ENCODE data around the gene ARL13A.
"Not testable (repeated sequence)": the region's sequence is repeated elsewhere in the genome, so short reads cannot be mapped to it uniquely, and the experiment has no call there.

The ARL13A gene

DNA sequence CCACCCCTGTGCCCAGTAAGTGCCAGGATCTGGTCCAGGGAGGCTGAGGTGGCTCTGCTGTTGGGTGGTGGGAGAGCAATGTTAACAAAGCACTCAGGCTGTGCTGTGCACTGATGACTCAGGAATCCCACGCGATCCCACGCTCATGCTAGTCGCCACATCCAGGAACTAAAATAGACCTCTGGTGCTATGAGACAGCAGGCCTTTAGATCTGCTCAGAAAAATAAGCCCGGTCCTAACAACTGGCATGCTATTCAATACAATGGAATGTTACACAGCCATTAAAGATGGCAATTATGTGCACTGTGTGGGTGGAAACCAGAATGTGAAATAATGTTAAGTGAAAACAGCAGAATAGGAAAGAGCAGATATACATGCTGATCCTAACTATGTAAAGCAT, 26.0 kb downstream of the ARL13A start:
- no peak overlapping the region for H3K9ac ChIP-seq (ENCODE audit: low read length)
- H3K36me3 ChIP-seq (ENCODE audit: control insufficient read depth, insufficient read depth, low read length): no peaks in the 10 kb centered on the region
- H3K4me3 ChIP-seq (ENCODE audit: low read length): no peak overlapping the region
- no peaks in the 10 kb centered on the region for H3K4me1 ChIP-seq (ENCODE audit: control insufficient read depth, insufficient read depth, low read length)
- no peaks in the 10 kb centered on the region for H3K27me3 ChIP-seq (ENCODE audit: control insufficient read depth, insufficient read depth, low read length)
- no peaks in the 10 kb centered on the region for H3K9me3 ChIP-seq (ENCODE audit: control insufficient read depth, low read length)

DNA sequence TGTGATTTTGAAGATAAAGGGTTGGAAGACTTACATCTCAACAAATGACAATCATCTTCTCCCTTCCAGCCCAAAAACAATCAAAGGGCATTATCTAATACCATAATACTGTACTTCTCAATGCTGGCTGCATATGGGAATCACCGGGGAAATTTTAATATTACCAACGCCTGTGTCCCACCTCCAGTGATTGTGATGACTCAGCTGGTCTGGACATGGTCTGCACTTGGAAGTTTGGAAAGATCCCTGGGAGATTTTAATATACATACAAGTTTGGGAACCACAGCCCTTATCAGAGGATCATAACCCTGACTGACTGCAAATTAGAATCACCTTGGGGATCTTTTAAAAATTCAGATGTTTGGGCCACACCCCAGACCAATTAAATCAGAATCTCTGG, 29.9 kb downstream of the ARL13A start:
- H3K27me3 ChIP-seq (ENCODE audit: control insufficient read depth, insufficient read depth, low read length): no peaks in the 10 kb centered on the region
- peaks cover 4% of the 10 kb centered on the region for H3K36me3 ChIP-seq (ENCODE audit: control insufficient read depth, insufficient read depth, low read length)
- H3K9me3 ChIP-seq (ENCODE audit: control insufficient read depth, low read length): no peaks in the 10 kb centered on the region
- H3K4me3 ChIP-seq (ENCODE audit: low read length): no peak overlapping the region
- no peaks in the 10 kb centered on the region for H3K4me1 ChIP-seq (ENCODE audit: control insufficient read depth, insufficient read depth, low read length)
- no peak overlapping the region for H3K9ac ChIP-seq (ENCODE audit: low read length)

DNA sequence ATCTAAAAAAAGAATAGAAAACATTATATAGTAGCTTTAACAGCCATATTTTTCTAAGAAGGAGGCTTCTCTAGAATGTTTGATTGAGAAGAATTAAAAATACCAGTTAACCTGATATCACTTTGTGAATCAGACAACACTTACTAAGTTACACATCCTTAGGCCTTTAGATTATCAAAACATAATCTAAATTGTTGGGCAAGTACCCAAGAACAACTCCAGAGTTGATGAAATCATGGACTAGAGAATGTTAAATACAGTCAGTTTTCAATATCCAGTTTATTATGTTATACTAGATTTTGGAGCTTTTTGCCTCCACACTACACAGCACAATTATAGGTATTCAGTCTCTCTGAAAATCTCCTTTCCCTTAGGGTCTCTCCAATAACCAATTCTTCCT, 39.6 kb downstream of the ARL13A start:
- no peaks in the 10 kb centered on the region for H3K9me3 ChIP-seq (ENCODE audit: control insufficient read depth, low read length)
- H3K4me1 ChIP-seq (ENCODE audit: control insufficient read depth, insufficient read depth, low read length): no peaks in the 10 kb centered on the region
- H3K27me3 ChIP-seq (ENCODE audit: control insufficient read depth, insufficient read depth, low read length): no peaks in the 10 kb centered on the region
- no peak overlapping the region for H3K4me3 ChIP-seq (ENCODE audit: low read length)
- H3K36me3 ChIP-seq (ENCODE audit: control insufficient read depth, insufficient read depth, low read length): no peaks in the 10 kb centered on the region
- H3K9ac ChIP-seq (ENCODE audit: low read length): no peak overlapping the region

DNA sequence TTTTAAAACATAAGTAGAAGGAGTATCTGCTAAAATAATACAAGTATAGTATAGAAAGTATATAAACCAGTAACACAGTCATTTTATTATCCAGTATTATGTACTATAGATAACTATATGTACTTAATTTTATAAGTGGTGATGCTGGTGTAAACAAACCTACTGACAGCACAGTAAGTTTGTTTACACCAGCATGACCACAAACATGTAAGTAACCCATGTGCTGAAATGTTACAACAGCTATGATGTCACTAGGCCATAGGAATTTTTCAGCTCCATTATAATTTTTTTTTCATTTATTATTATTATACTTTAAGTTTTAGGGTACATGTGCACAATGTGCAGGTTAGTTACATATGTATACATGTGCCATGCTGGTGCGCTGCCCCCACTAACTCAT, 42.5 kb downstream of the ARL13A start:
- not testable (repeated sequence) for H3K27me3 ChIP-seq (ENCODE audit: control insufficient read depth, insufficient read depth, low read length); H3K36me3 ChIP-seq (ENCODE audit: control insufficient read depth, insufficient read depth, low read length); H3K9ac ChIP-seq (ENCODE audit: low read length); H3K4me1 ChIP-seq (ENCODE audit: control insufficient read depth, insufficient read depth, low read length); H3K9me3 ChIP-seq (ENCODE audit: control insufficient read depth, low read length); H3K4me3 ChIP-seq (ENCODE audit: low read length)

DNA sequence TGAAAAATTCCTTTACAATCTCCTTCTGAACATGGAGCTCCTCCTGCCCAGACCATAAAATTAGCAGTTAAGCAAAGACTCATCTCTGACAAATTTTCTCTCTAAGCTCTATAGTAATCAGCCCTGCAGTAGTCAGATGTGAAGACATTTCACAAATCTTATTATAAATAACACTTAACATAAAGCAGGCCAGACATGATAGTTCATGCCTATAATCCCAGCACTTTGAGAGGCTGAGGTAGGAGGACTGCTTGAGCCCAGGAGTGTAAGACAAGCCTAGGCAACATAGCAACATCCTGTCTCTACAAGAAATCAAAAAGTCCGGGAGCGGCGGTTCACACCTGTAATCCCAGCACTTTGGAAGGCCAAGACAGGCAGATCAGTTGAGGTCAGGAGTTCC, 52.5 kb downstream of the ARL13A start:
- Histone ChIP-seq H3K4me1 (ENCODE audit: control insufficient read depth, insufficient read depth, low read length) (no peaks in the 10 kb centered on the region), H3K36me3 (ENCODE audit: control insufficient read depth, insufficient read depth, low read length) (no peaks in the 10 kb centered on the region), H3K27me3 (ENCODE audit: control insufficient read depth, insufficient read depth, low read length) (no peaks in the 10 kb centered on the region), H3K4me3 (ENCODE audit: low read length) (no peak overlapping the region), H3K9me3 (ENCODE audit: control insufficient read depth, low read length) (no peaks in the 10 kb centered on the region), H3K9ac (ENCODE audit: low read length) (no peak overlapping the region)

DNA sequence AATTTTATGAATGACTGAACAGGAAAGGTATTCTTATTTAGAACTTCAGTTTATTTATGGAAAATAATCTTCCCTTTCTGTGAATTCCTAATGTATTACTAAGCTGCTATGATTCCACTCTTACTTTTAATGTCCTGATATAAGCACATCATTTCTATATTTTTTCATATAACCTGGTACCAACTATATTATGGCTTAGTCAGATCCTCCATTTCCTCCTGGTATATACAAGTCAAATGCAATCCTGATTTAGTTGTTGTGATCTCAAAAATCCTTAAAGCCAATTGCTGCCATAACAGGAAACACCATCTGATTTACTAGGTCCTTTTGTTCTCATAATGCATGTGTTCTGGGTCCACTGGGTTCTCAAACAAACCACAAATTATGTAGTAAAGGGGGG, 55.6 kb downstream of the ARL13A start:
- H3K9ac ChIP-seq (ENCODE audit: low read length): no peak overlapping the region
- H3K4me1 ChIP-seq (ENCODE audit: control insufficient read depth, insufficient read depth, low read length): no peaks in the 10 kb centered on the region
- no peaks in the 10 kb centered on the region for H3K27me3 ChIP-seq (ENCODE audit: control insufficient read depth, insufficient read depth, low read length)
- no peaks in the 10 kb centered on the region for H3K9me3 ChIP-seq (ENCODE audit: control insufficient read depth, low read length)
- H3K36me3 ChIP-seq (ENCODE audit: control insufficient read depth, insufficient read depth, low read length): no peaks in the 10 kb centered on the region
- H3K4me3 ChIP-seq (ENCODE audit: low read length): no peak overlapping the region

DNA sequence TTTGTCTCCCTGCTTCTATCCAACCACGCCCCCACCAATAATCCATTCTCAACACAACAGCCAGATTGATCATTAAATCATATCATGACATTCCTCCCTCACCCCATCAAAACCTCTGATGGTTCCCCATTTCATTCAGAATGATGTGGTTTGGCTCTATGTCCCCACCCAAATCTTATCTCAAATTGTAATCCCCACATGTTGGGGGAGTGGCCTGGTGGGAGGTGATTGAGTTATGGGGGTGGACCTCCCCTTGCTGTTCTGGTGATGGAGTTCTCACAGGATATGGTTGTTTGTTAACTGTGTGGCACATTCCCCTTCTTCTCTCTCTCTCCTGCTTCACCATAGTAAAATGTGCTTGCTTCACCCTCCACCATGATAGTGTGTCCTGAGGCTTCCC, 59.1 kb downstream of the ARL13A start:
- no peak overlapping the region for H3K4me3 ChIP-seq (ENCODE audit: low read length)
- no peaks in the 10 kb centered on the region for H3K4me1 ChIP-seq (ENCODE audit: control insufficient read depth, insufficient read depth, low read length)
- no peaks in the 10 kb centered on the region for H3K9me3 ChIP-seq (ENCODE audit: control insufficient read depth, low read length)
- H3K27me3 ChIP-seq (ENCODE audit: control insufficient read depth, insufficient read depth, low read length): no peaks in the 10 kb centered on the region
- H3K9ac ChIP-seq (ENCODE audit: low read length): no peak overlapping the region
- H3K36me3 ChIP-seq (ENCODE audit: control insufficient read depth, insufficient read depth, low read length): no peaks in the 10 kb centered on the region

DNA sequence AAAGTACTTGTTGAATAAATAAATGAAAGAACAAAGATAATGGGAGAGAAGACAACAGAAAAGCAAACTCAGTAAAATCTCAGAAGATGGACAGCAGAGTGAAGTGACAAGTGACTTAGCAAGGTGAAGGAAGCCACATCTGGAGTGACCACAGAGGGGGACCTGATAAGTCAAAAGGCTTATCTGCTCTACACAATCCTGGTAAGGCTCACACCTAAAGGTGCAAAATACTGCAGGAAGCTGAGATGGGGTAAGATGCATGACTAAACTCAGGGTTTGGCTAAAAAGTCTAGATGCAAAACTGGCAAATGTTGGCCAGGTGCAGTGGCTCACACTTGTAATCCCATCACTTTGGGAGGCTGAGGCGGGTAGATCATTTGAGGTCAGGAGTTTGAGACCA, 60.2 kb downstream of the ARL13A start:
- Histone ChIP-seq H3K9ac (ENCODE audit: low read length) (no peak overlapping the region), H3K27me3 (ENCODE audit: control insufficient read depth, insufficient read depth, low read length) (no peaks in the 10 kb centered on the region), H3K4me3 (ENCODE audit: low read length) (no peak overlapping the region), H3K36me3 (ENCODE audit: control insufficient read depth, insufficient read depth, low read length) (no peaks in the 10 kb centered on the region), H3K4me1 (ENCODE audit: control insufficient read depth, insufficient read depth, low read length) (no peaks in the 10 kb centered on the region), H3K9me3 (ENCODE audit: control insufficient read depth, low read length) (no peaks in the 10 kb centered on the region)

DNA sequence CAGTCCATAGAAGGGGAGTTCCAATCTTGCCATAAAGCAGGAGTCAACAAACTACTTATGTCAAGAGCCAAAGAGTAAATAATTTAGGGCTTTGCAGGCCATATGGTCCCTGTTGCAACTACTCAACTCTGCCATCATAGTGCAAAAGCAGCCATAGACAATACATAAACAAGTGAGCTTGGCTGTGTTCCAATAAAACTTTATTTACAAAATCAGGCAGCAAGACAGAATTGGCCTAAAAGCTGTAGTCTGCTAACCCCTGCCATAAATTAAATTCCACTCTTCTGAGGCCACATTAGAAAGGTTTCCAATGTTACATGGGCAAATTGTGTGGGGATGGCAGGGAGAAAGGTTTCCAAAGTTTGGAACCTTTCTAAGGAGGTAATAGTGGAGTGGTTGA, 67.7 kb downstream of the ARL13A start:
- no peaks in the 10 kb centered on the region for H3K9me3 ChIP-seq (ENCODE audit: control insufficient read depth, low read length)
- no peak overlapping the region for H3K9ac ChIP-seq (ENCODE audit: low read length)
- no peaks in the 10 kb centered on the region for H3K27me3 ChIP-seq (ENCODE audit: control insufficient read depth, insufficient read depth, low read length)
- no peaks in the 10 kb centered on the region for H3K36me3 ChIP-seq (ENCODE audit: control insufficient read depth, insufficient read depth, low read length)
- no peak overlapping the region for H3K4me3 ChIP-seq (ENCODE audit: low read length)
- no peaks in the 10 kb centered on the region for H3K4me1 ChIP-seq (ENCODE audit: control insufficient read depth, insufficient read depth, low read length)

DNA sequence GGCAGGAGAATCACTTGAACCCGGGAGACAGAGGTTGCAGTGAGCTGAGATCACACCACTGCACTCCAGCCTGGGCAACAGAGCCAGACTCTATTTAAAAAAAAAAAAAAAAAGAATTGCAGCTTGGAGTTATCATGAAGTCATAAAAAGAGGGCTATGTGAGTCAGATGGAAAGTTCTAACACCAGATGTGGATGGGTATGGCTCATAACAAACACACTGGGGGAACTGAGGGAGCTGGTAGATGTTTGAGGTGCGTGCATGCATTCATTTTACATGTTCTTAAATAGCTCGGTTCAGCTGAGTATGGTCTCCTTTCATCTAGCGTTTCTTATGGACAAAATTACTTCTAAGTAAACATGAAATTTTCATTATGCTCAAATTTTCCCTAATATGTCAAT, 70.7 kb downstream of the ARL13A start:
- Histone ChIP-seq H3K9ac (ENCODE audit: low read length) (no peak overlapping the region), H3K4me3 (ENCODE audit: low read length) (no peak overlapping the region), H3K4me1 (ENCODE audit: control insufficient read depth, insufficient read depth, low read length) (no peaks in the 10 kb centered on the region), H3K36me3 (ENCODE audit: control insufficient read depth, insufficient read depth, low read length) (no peaks in the 10 kb centered on the region), H3K9me3 (ENCODE audit: control insufficient read depth, low read length) (no peaks in the 10 kb centered on the region), H3K27me3 (ENCODE audit: control insufficient read depth, insufficient read depth, low read length) (no peaks in the 10 kb centered on the region)

All from mucosa of stomach (tissue), 1 donor.